A549 (cell line): ENCODE data around the gene TBC1D4.

Experiments used
- CHD2 ChIP-seq: fragments of 150-350 bp; IDR thresholded peaks from 2 replicates; pipeline ENCODE4 v1.6.1; 2014; ENCODE audit warnings: low read length; ENCODE audit not compliant: partially characterized antibody
- EHMT2 ChIP-seq: fragments of 200-600 bp; sonication (generic); IDR thresholded peaks from 2 replicates; pipeline ENCODE4 v1.6.1; 2016; ENCODE audit warnings: antibody characterized with exemption, low read depth, mild to moderate bottlenecking, moderate library complexity
- KDM1A ChIP-seq: fragments of 200-600 bp; sonication (generic); IDR thresholded peaks from 2 replicates; pipeline ENCODE4 v1.6.1; 2016; ENCODE audit warnings: low read depth, mild to moderate bottlenecking
- NR3C1 ChIP-seq: fragments of >200 bp; sonication (Bioruptor Twin); formaldehyde crosslinking; IDR thresholded peaks from 3 replicates; pipeline ENCODE4 v1.6.1; 2017
- SMC3 ChIP-seq: fragments of >200 bp; sonication (Bioruptor Twin); formaldehyde crosslinking; IDR thresholded peaks from 3 replicates; pipeline ENCODE4 v1.6.1; 2018; ENCODE audit warnings: inconsistent platforms
- TF ChIP-seq, protein P1 (sequence below): fragments of >200 bp; sonication (Bioruptor Twin); formaldehyde crosslinking; IDR thresholded peaks from 3 replicates; pipeline ENCODE4 v1.6.1; 2016
- TF ChIP-seq, protein P2 (sequence below): fragments of >200 bp; sonication (Bioruptor Twin); formaldehyde crosslinking; IDR thresholded peaks from 3 replicates; pipeline ENCODE4 v1.5.1; 2016
- TF ChIP-seq, protein P3 (sequence below): fragments of 450-650 bp; IDR thresholded peaks from 2 replicates; pipeline ENCODE4 v1.6.1; 2014; ENCODE audit warnings: antibody characterized with exemption

DNA sequence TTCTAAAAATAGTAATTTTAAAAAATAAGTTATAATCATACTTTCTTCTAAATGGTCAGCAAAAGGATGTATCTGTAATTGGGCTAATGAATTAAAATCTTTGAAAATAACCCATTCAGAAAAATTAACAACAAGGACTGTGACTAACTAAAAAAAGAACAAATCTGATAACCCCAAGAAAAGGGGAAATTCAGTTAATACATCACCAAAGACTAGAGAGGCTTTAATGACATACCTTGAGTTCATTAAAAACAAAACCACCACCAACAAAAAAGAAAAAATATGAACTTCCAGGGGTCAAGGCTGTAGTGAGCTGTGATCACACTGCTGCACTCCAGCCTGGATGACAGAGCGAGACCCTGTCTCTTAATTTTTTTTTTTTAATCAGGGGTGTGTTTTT is 121.8 kb downstream of the TBC1D4 start:
- TF ChIP-seq SMC3 (no peak), CHD2 (no peak), EHMT2 (no peak), NR3C1 (no peak), KDM1A (no peak)
- TF ChIP-seq, protein P1, sequence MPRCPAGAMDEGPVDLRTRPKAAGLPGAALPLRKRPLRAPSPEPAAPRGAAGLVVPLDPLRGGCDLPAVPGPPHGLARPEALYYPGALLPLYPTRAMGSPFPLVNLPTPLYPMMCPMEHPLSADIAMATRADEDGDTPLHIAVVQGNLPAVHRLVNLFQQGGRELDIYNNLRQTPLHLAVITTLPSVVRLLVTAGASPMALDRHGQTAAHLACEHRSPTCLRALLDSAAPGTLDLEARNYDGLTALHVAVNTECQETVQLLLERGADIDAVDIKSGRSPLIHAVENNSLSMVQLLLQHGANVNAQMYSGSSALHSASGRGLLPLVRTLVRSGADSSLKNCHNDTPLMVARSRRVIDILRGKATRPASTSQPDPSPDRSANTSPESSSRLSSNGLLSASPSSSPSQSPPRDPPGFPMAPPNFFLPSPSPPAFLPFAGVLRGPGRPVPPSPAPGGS: no peak
- TF ChIP-seq, protein P2, sequence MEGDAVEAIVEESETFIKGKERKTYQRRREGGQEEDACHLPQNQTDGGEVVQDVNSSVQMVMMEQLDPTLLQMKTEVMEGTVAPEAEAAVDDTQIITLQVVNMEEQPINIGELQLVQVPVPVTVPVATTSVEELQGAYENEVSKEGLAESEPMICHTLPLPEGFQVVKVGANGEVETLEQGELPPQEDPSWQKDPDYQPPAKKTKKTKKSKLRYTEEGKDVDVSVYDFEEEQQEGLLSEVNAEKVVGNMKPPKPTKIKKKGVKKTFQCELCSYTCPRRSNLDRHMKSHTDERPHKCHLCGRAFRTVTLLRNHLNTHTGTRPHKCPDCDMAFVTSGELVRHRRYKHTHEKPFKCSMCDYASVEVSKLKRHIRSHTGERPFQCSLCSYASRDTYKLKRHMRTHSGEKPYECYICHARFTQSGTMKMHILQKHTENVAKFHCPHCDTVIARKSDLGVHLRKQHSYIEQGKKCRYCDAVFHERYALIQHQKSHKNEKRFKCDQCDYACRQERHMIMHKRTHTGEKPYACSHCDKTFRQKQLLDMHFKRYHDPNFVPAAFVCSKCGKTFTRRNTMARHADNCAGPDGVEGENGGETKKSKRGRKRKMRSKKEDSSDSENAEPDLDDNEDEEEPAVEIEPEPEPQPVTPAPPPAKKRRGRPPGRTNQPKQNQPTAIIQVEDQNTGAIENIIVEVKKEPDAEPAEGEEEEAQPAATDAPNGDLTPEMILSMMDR: no peak
- TF ChIP-seq, protein P3, sequence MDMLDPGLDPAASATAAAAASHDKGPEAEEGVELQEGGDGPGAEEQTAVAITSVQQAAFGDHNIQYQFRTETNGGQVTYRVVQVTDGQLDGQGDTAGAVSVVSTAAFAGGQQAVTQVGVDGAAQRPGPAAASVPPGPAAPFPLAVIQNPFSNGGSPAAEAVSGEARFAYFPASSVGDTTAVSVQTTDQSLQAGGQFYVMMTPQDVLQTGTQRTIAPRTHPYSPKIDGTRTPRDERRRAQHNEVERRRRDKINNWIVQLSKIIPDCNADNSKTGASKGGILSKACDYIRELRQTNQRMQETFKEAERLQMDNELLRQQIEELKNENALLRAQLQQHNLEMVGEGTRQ: no peak
